ENCODE data around the gene SH3BP5.

Gene SH3BP5

DNA sequence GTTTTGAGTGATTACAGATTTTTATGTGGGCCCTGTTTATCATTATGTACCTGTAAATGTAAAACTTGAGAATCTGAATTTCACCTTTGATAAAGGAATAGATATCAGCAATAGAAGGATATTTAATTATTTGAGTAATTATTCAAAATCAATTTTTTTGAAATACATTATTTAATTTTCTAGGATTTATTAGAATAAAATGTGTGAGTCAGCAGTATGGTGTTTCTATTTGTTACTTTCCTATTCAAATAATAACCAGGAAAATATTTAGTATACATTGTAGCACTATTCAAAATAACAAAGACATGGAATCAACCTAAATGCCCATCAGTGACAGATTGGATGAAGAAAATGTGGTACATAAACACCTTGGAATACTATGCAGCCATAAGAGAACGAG lies 104.2 kb downstream of the SH3BP5 start:
- DNase-seq = no peak

GRCh38 chr3:15223685-15224572 lies 108.5 kb downstream of the SH3BP5 start:
- no peak for DNase-seq

GRCh38 chr3:15221574-15222217 lies 110.7 kb downstream of the SH3BP5 start:
- DNase-seq = no peak

DNA sequence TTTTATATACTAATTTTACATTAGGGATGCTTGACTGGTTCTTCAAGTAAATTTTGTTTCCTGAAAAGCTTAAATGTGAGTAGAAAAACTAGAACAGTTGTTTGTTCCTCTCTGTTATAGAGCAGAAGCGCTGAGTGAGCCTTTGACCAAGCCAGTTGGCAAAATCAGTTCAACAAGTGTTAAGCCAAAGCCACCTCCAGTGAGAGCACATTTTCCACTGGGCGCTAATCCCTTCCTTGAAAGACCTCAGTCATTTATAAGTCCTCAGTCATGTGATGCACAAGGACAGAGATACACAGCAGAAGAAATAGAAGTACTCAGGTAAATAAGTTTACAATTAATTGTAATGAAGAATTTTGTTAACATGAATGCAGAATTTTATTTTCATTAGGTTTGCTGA lies 111.7 kb downstream of the SH3BP5 start:
- no peak for DNase-seq

GRCh38 chr3:15220056-15220455 lies 112.3 kb downstream of the SH3BP5 start:
- no peak for DNase-seq

GRCh38 chr3:15218689-15219088 lies 113.7 kb downstream of the SH3BP5 start:
- DNase-seq = no peak

DNA sequence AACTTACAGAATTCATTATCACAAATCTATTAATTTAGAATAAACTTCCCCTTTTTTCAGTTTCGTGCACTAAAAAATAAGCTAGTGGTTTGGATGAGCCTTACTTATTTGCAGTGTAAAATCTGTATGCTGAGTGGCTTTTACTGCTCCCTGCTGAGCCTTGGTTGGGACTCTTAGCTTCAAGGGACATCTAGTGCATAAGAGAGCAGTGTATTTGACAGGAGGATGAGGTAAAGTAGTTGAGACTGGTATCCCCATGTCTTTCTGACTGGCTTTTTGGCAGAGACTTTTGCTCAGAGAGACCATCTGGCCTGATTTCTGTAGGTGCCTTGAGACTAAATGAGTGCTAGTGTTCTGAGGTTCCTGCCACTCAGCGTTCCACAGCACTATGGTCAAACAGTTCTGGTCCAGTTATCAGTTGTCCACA lies 114.5 kb downstream of the SH3BP5 start:
- DNase-seq = no peak

- DNase-seq = no peak
Observed at GRCh38 chr3:15217011-15217671, 115.2 kb downstream of the SH3BP5 start.

GRCh38 chr3:15216501-15216900 lies 115.9 kb downstream of the SH3BP5 start:
- DNase-seq = no peak

DNA sequence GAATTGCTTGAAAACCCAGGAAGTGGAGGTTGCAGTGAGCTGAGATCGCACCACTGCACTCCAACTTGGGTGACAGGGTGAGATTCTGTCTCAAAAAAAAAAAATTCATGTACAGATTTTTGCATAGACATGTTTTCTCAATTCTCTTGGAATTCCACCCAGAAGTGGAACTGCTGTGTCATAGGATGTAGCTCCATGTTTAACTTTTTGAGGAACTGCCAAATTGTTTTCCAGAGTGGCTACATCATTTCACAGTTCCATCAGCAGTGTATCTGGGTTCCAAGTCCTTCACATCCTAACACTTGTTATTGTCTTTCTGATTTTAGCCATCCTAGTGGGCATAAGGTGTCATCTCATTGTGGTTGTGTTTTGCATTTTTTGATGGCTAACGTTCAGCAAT lies 116.4 kb downstream of the SH3BP5 start:
- no peak for DNase-seq

DNA sequence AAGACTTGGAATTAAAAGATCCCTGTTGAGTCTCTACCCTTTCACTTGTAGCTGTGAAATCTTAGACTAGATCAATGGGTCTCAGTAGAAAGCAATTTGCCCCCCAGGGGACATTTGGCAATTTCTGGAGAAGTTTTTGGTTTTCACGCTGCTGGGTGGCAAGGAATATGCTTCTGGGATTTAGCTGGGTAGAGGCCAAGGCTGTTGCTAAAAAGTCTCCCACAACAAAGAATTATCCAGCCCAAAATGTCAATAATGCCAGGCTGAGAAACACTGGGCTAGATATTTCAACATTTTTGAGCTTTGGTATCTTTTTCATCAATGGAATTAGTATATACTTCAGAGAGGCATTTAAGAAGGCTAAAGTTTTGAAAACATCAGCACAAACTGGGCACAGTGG lies 117.6 kb downstream of the SH3BP5 start:
- DNase-seq = no peak

- no peak for DNase-seq
Observed at GRCh38 chr3:15211937-15212336, 120.4 kb downstream of the SH3BP5 start.

GRCh38 chr3:15207836-15208504 lies 124.4 kb downstream of the SH3BP5 start:
- DNase-seq = no peak

DNA sequence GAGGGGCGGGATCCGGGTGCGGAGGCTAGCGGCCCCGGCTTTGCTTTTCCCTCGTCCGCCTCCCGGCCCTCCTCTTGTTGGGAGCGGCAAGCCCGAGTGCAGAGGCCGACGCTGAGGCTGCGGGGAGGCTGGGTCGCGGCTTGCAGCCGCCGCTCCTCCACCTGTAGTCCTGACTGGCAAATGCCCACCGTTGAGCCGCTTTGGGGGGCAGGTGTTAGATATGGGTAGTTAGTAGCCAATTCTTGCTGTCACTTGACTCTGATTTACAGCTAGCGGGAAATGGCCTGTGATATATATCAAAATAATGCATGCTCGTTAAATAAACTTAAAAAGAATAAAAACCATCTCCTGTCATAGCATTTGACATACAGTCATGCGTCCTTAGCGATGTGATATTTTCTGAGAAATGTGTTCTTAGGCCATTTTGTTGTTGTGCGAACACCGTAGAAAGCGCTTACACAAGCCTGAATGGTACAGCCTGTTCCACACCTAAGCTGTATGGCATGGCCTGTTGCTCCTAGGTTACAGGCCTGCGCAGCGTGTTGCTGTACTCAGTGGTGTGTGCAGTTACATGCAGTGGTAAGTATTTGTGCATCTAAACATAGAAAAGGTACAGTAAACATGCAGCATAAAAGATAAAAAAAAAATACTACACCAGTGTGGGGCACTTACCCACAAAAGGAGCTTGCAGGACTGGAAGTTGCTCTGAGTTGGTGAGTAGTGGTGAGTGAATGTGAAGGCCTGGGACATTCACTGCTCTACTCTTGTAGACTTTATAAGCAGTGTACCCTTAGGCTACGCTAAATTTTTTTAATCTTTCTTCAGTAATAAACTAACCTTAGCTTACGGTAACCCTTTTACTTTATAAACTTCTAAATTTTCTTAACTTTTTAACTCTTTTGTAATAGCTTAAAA lies 125.5 kb downstream of the SH3BP5 start:
- DNase-seq = peak; percentile 21

DNA sequence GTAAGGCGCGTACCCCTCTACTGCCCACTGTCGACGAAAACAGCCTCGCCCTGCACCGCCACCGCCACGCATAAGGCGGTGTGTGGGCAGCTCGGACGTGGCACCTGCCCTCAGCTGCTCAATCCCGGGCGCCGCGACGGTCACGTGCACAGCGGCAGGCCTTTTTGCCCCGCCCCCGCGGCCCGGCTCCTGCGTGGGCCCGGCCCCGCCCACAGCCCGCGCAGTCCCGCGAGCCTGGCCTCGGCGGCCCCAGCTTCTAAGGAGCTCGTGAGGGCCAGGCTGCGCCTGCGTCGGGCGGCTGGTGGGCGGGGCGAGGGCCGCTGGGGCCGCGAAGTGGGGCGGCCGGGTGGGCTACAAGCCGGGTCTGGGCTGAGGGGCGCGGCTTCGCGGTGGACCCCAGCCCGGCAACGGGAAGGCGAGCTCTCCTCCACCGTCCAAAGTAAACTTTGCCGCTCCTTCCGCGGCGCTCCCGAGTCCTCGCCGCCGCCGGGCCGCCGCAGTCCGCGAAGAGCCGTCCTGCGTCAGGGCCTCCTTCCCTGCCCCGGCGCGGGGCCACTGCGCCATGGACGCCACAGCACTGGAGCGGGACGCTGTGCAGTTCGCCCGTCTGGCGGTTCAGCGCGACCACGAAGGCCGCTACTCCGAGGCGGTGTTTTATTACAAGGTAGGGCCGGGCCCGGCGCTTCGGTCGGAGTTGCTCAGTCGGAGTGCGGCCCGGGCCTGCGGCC lies 126.3 kb downstream of the SH3BP5 start, which contains the start of gene CAPN7:
Gene CAPN7 (plus strand): TSS at position 313 of the 728 bp plus-strand sequence. CDS start 250 bp downstream, at position 563.
- DNase-seq = peak; percentile 92

DNA sequence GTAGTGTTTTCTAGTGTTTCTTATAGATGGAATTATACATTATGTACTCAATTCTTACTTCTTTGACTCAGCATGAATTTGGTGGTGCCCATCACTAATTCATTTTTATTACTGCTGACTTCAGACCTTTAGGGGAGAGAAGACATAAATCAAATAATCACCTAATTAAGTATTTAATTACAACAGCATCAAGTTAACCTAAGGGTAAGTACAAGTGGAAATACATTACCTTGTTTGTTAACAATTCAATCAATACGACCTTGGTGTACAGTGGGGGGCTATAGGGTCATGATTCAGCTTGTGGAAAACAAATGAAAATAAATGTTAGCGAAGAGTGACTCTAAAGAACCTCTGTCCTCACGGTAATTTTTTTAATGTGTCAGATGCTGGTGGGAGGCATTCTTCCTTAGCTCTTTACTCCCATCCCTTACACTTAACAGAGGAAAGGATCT lies 126.9 kb downstream of the SH3BP5 start:
- no peak for DNase-seq

Measured in activated CD4-positive, alpha-beta T cell treated with anti-CD3 and anti-CD28 coated beads, Interleukin-2, amount 50 U/mL, for 1 hour (primary cell).